ENCODE results near the gene FBLN1.
"Not testable (repeated sequence)": the region's sequence is repeated elsewhere in the genome, so short reads cannot be mapped to it uniquely, and the experiment has no call there.

FBLN1 gene

DNA sequence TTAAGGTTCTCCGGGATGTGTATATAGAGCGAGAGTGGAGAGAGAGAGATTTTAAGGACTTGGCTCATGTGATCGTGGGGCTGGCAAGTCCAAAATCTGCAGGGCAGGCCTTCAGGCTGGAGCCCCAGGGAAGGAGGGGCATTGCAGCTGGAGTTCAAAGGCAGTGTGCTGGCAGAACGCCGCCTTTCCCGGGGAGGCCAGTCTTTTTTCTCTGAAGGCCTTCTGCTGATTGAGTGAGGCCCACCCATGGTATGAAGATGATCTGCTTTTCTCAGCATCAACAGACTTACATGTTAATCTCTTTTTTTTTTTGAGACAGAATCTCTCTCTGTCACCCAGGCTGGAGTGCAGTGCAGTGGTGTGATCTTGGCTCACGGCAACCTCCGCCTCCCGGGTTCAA lies 25.4 kb downstream of the FBLN1 start:
- Mint-ChIP-seq H3K9me3 (no peaks in the 10 kb centered on the region), H3K27me3 (peaks cover 18% of the 10 kb centered on the region)

DNA sequence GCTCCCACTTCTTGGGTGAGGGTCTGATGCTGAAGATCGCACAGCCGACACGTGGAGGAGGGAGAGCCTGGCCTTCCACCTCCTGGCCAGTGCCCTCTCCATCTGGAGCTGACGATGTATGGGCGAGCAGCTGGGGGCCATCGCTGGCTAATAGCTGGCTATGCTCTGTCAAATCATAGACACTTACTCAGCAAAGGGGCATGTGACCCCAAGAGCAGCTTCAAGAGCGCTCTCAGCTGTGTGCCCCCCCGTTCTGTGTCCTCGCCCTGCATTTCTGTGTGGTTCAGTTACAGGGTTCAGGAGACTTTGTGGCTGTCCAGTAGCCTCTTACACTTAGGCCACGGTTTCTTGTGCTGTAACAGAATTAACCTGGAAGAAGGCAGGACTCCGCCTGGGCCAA lies 26.4 kb downstream of the FBLN1 start:
- H3K27me3 Mint-ChIP-seq: peaks cover 18% of the 10 kb centered on the region
- DNase-seq (ENCODE audit: low spot score in 2 of 2): no peak
- peaks cover 1% of the 10 kb centered on the region for H3K36me3 Mint-ChIP-seq (ENCODE audit: insufficient read depth)
- no peak overlapping the region for H3K27ac Mint-ChIP-seq (ENCODE audit: low read depth)
- no peaks in the 10 kb centered on the region for H3K9me3 Mint-ChIP-seq
- ATAC-seq (replicated peaks; ENCODE audit: extremely low read depth, poor library complexity, severe bottlenecking): no peak
- H3K4me1 Mint-ChIP-seq: no peaks in the 10 kb centered on the region
- no peak overlapping the region for H3K4me3 Mint-ChIP-seq

More for the DNA sequence above, 25.4 kb downstream of the FBLN1 start:
- H3K36me3 Mint-ChIP-seq (ENCODE audit: insufficient read depth): peaks cover 1% of the 10 kb centered on the region
- no peak overlapping the region for H3K27ac Mint-ChIP-seq (ENCODE audit: low read depth)
- H3K4me3 Mint-ChIP-seq: no peak overlapping the region
- DNase-seq (ENCODE audit: low spot score in 2 of 2) (no peak), ATAC-seq (replicated peaks; ENCODE audit: extremely low read depth, poor library complexity, severe bottlenecking) (no peak)
- no peaks in the 10 kb centered on the region for H3K4me1 Mint-ChIP-seq

DNA sequence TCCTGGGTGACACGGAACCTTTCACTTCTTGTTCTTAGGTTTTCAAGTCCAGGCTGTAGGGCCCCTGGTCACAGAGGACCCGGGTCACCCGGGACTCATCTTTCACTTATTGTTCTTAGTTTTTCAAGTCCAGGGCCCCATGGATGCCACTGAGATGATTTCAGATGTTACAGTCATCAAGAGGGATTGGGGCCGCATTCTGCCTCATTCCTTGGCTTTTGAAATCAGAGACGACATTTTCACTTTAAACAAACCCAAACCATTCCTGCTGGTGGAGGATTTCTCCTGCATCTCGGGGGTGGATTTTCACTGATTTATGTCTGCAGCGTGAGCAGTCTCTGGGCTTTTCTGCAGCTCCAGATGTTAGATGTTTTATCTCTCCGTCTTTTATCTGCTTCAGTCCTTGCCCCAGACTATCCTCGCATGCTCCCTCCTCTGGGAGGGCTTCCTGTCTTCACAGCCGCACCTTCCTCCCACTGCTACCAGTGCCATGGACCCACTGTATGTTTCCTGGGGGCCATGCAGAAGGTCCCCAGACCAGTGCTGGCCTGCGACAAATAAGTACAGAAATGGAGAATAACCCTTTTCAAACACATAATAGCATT lies 27.4 kb downstream of the FBLN1 start:
- DNase-seq (ENCODE audit: low spot score in 2 of 2) (no peak), ATAC-seq (replicated peaks; ENCODE audit: extremely low read depth, poor library complexity, severe bottlenecking) (no peak)
- no peak overlapping the region for H3K4me3 Mint-ChIP-seq

DNA sequence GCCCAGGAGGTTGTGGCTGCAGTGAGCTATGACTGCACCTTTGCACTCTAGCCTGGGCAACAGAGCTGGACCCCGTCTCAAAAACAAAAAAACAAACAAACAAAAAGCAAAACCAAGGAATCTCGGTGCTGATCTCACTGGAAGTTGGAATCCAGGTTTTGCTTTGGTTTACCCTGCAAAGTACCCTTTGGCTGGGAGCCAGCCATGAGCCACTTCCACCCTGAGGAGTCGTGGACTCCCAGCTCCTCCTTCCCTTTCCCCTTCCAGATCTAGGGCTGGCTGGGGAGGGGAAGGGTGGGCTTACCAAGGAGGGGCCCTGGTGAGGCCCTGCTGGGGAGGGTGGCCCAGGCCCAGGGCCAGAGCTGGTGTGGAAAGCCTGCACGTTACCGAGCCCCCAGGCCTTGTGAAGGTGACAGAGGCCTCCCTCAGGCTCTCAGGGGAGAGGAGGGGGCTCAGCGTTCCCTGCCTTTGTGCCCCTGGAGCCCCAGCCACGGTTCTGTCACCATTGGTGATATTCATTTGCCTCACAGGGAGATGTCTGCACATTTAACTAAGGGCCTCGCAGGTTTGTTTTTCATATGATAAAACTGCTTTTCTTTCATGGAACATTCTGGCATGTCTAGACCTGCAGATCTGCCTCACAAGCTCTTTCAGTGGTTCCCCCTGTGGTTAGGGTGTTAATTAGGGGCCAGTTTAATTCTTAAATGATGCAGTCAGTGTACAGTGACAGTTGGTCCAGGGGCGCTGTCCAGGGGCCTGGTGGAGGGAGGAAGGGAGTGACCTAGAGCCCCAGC lies 29.0 kb downstream of the FBLN1 start:
- Mint-ChIP-seq H3K4me1 (no peaks in the 10 kb centered on the region), H3K27me3 (peaks cover 18% of the 10 kb centered on the region), H3K27ac (ENCODE audit: low read depth) (no peak overlapping the region), H3K9me3 (no peaks in the 10 kb centered on the region), H3K36me3 (ENCODE audit: insufficient read depth) (peaks cover 1% of the 10 kb centered on the region), H3K4me3 (no peak overlapping the region)
- DNase-seq (ENCODE audit: low spot score in 2 of 2): no peak
- ATAC-seq (replicated peaks; ENCODE audit: extremely low read depth, poor library complexity, severe bottlenecking): no peak

More for the DNA sequence above, 27.4 kb downstream of the FBLN1 start:
- peaks cover 18% of the 10 kb centered on the region for H3K27me3 Mint-ChIP-seq
- H3K9me3 Mint-ChIP-seq: no peaks in the 10 kb centered on the region
- H3K36me3 Mint-ChIP-seq (ENCODE audit: insufficient read depth): peaks cover 1% of the 10 kb centered on the region
- no peak overlapping the region for H3K27ac Mint-ChIP-seq (ENCODE audit: low read depth)
- no peaks in the 10 kb centered on the region for H3K4me1 Mint-ChIP-seq

DNA sequence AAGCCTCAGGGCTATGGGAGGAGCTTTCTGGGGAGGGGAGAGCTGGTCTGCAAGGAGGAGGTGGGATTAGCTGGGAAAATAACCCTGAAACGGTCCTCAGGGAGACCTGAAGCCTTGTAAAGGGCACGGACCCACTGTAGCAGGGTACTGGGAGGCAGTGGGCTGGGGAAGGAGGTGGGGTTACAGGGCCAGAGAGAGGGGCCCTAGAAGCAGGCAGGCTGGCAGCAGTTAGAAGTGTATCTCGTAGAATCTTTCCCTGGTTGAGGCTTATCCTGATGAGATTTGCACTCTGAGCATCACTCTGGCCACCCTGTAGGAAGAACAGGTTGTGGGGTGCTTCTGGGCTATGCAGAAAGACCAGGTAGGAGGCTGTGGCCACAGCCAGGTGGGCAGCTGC lies 29.6 kb downstream of the FBLN1 start:
- H3K9me3 Mint-ChIP-seq: no peaks in the 10 kb centered on the region

DNA sequence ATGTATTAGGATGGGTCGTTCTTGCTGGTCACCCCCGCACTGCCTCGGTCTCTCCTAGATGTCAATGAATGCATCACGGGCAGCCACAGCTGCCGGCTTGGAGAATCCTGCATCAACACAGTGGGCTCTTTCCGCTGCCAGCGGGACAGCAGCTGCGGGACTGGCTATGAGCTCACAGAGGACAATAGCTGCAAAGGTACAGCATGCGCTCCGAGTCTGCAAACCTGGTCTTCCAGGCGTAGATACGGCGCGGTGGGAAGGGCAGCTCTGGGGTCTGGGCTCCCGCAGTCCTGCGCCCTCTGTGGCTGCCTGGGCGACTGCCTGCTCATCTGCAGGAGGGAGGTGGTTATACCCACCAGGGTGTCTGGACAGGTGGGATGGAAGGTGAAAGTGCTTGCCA lies 31.0 kb downstream of the FBLN1 start:
- no peak overlapping the region for H3K27ac Mint-ChIP-seq (ENCODE audit: low read depth)
- H3K4me3 Mint-ChIP-seq: no peak overlapping the region
- H3K27me3 Mint-ChIP-seq: peaks cover 9% of the 10 kb centered on the region
- DNase-seq (ENCODE audit: low spot score in 2 of 2) (no peak), ATAC-seq (replicated peaks; ENCODE audit: extremely low read depth, poor library complexity, severe bottlenecking) (no peak)
- no peaks in the 10 kb centered on the region for H3K4me1 Mint-ChIP-seq
- peaks cover 1% of the 10 kb centered on the region for H3K36me3 Mint-ChIP-seq (ENCODE audit: insufficient read depth)
- H3K9me3 Mint-ChIP-seq: no peaks in the 10 kb centered on the region

More for the DNA sequence above, 29.6 kb downstream of the FBLN1 start:
- ATAC-seq (replicated peaks; ENCODE audit: extremely low read depth, poor library complexity, severe bottlenecking): no peak
- peaks cover 1% of the 10 kb centered on the region for H3K36me3 Mint-ChIP-seq (ENCODE audit: insufficient read depth)
- no peak overlapping the region for H3K27ac Mint-ChIP-seq (ENCODE audit: low read depth)
- H3K4me3 Mint-ChIP-seq: no peak overlapping the region
- peaks cover 17% of the 10 kb centered on the region for H3K27me3 Mint-ChIP-seq
- DNase-seq (ENCODE audit: low spot score in 2 of 2): no peak
- no peaks in the 10 kb centered on the region for H3K4me1 Mint-ChIP-seq

DNA sequence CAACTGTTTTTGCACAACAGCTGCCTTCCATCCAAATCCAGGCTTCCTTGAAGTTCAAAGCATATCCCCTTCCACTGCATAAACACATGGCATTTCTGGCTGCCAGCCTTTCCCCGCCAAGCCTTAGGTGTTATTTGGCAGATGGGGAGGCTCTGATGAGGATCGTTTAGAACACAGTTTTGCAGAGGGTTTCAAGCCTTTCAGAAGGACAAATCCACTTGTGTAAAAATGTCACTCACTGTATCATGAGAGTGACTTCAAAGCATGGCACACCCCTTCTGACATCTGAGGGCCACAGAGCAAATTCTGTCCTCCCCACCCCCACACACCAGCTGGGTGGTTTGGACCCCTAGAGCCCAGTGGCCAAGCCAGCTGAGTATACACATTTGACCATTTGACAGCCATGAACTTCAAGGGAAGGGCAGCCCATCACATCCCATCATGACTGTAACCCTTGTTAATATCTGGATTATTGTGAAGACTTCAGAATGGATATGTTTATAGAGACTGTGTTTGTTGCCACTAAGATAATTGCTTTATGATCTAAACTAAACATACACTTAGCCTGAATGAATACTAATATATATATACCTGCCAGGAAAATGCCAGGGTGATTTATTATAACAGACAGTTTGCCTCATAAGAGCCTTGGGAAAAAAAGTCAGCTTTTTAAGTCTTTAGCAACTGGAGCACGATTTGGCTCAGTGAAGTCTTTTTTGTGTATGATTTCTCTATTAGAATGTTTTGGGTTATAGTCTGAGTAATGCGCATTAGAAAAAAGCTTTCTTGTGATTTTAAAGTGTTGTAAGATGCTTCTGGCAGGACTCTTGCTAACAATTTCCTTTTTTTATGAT lies 31.9 kb downstream of the FBLN1 start:
- H3K4me3 Mint-ChIP-seq: no peak overlapping the region
- no peaks in the 10 kb centered on the region for H3K4me1 Mint-ChIP-seq
- H3K27me3 Mint-ChIP-seq: peaks cover 9% of the 10 kb centered on the region
- ATAC-seq (replicated peaks; ENCODE audit: extremely low read depth, poor library complexity, severe bottlenecking) (no peak), DNase-seq (ENCODE audit: low spot score in 2 of 2) (no peak)
- H3K27ac Mint-ChIP-seq (ENCODE audit: low read depth): no peak overlapping the region
- peaks cover 1% of the 10 kb centered on the region for H3K36me3 Mint-ChIP-seq (ENCODE audit: insufficient read depth)
- H3K9me3 Mint-ChIP-seq: no peaks in the 10 kb centered on the region

DNA sequence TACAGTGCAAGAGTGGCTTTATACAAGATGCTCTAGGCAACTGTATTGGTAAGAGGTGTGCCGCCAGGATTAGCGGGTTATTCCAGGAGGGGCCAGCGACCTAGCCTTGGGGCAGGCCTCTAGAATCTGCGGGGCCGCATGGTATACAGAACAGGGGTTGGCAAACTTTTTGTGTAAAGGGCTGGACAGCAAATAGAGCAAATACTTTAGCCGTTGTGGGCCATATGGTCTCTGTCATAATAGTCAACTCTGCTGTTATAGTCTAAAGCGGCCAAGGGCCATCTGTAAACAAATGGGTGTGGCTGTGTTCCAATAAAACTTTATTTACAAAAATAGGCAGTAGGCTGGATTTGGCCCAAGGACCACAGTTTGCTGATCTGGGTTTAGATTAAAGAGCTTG lies 32.6 kb downstream of the FBLN1 start:
- no peak for ATAC-seq (replicated peaks; ENCODE audit: extremely low read depth, poor library complexity, severe bottlenecking)

DNA sequence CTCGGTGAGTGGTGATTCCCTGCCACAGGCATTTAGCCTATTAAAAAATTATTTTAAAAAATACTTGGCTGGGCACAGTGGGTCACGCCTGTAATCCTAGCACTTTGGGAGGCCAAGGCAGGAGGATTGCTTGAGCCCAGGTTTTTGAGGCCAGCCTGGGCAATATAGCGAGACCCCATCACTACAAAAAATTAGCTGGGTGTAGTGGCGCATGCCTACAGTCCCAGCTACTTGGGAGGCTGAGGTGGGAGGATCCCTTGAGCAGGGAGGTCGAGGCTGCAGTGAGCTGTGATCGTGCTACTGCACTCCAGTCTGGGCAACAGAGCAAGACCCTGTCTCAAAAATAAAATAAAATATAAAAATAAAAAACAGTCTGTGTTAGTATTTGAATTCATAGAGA lies 33.2 kb downstream of the FBLN1 start:
- not testable (repeated sequence) for H3K4me1 Mint-ChIP-seq; DNase-seq (ENCODE audit: low spot score in 2 of 2); ATAC-seq (replicated peaks; ENCODE audit: extremely low read depth, poor library complexity, severe bottlenecking); H3K27ac Mint-ChIP-seq (ENCODE audit: low read depth); H3K9me3 Mint-ChIP-seq; H3K36me3 Mint-ChIP-seq (ENCODE audit: insufficient read depth); H3K4me3 Mint-ChIP-seq
- H3K27me3 Mint-ChIP-seq: peaks cover 15% of the 10 kb centered on the region

More for the DNA sequence above, 32.6 kb downstream of the FBLN1 start:
- Mint-ChIP-seq H3K4me3 (no peak overlapping the region), H3K9me3 (no peaks in the 10 kb centered on the region), H3K4me1 (no peaks in the 10 kb centered on the region), H3K27ac (ENCODE audit: low read depth) (no peak overlapping the region), H3K27me3 (peaks cover 10% of the 10 kb centered on the region), H3K36me3 (ENCODE audit: insufficient read depth) (peaks cover 1% of the 10 kb centered on the region)
- no peak for DNase-seq (ENCODE audit: low spot score in 2 of 2)

DNA sequence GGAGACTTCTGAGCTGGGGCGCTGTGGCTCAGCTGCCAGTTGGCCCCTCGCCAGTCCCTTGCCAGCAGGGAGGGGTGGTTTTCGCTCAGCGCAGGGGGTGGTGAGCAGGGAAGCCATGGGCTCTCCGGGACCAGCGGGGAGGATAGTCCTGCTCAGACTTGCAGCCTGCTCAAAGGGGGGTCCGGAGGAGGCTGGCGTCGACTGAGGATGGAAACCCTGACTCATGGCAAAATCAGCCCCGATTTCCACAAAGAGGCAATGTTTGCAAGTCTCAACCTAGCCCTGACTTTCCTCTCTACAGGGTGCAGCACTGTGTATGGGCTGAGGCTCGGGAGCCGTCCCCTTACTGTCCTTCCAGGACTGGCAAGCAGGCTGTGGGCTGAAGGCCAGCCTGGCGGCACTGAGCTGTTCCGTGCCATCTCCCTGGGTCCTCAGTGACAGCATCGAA lies 35.1 kb downstream of the FBLN1 start:
- Mint-ChIP-seq H3K27ac (ENCODE audit: low read depth) (no peak overlapping the region), H3K4me3 (no peak overlapping the region), H3K4me1 (no peaks in the 10 kb centered on the region), H3K36me3 (ENCODE audit: insufficient read depth) (no peaks in the 10 kb centered on the region), H3K9me3 (no peaks in the 10 kb centered on the region), H3K27me3 (peaks cover 19% of the 10 kb centered on the region)
- ATAC-seq (replicated peaks; ENCODE audit: extremely low read depth, poor library complexity, severe bottlenecking) (no peak), DNase-seq (ENCODE audit: low spot score in 2 of 2) (no peak)

DNA sequence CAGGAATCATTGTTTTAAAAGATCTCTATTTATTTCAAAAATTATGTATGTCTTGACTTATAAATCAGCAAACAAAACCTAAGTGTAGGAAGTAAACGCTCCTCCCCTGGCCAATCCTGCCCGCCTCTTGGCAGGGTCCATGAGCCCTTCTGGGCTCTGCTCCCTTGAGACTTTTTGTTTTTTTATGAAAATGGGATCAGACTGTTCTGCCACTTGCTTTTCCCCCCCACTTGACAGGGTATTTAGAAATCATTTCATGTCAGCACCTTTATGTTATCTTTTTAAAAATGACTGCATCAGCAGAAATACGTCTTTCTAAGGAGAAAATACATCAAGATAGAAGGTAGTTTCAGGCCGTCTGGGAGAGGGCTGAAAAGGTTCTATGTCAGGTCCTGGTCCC lies 35.6 kb downstream of the FBLN1 start:
- Mint-ChIP-seq H3K4me3 (no peak overlapping the region), H3K27me3 (peaks cover 19% of the 10 kb centered on the region), H3K9me3 (no peaks in the 10 kb centered on the region), H3K27ac (ENCODE audit: low read depth) (no peak overlapping the region), H3K36me3 (ENCODE audit: insufficient read depth) (no peaks in the 10 kb centered on the region), H3K4me1 (no peaks in the 10 kb centered on the region)
- DNase-seq (ENCODE audit: low spot score in 2 of 2): no peak
- no peak for ATAC-seq (replicated peaks; ENCODE audit: extremely low read depth, poor library complexity, severe bottlenecking)

DNA sequence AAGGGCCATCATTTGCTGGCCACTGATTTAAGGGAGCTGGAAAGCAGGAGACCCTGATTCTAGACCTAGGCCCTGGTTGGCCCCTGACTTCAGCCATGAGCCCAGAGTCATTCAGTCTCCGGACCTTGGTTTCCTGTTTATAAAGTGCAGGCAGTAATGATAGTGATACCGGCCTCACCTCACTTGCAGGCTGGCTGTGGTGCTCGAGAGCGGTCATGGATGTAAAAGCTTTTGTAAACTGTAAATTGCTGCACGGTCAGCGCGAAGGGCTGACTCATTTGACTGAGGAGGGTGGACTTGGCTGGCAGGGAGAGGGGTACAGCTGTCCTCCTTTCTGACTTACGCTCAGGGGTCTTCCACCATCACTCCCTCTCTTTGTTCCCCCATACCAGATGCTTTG lies 37.4 kb downstream of the FBLN1 start:
- DNase-seq (ENCODE audit: low spot score in 2 of 2) (no peak), ATAC-seq (replicated peaks; ENCODE audit: extremely low read depth, poor library complexity, severe bottlenecking) (no peak)
- H3K4me1 Mint-ChIP-seq: no peaks in the 10 kb centered on the region
- no peaks in the 10 kb centered on the region for H3K36me3 Mint-ChIP-seq (ENCODE audit: insufficient read depth)
- no peak overlapping the region for H3K27ac Mint-ChIP-seq (ENCODE audit: low read depth)
- no peak overlapping the region for H3K4me3 Mint-ChIP-seq
- peaks cover 19% of the 10 kb centered on the region for H3K27me3 Mint-ChIP-seq
- no peaks in the 10 kb centered on the region for H3K9me3 Mint-ChIP-seq

All from central memory CD8-positive, alpha-beta T cell (primary cell).